ENCODE measurements around the gene ANKRD18A.

GRCh38 chr9:38641142-38641541 is 20.7 kb upstream of the ANKRD18A start:
- TF ChIP-seq CTCF (IDR thresholded peaks at IDR 0.05; ENCODE audit: poor library complexity) (no peak), EZH2phosphoT487 (IDR thresholded peaks at IDR 0.05; ENCODE audit: low read depth, severe bottlenecking, unreplicated experiment) (no peak)

All from hepatocyte (in vitro differentiated cells).